Limb (tissue), 2 donors: Measurements from ENCODE around the gene MAP2.

ENCODE experiments used
- DNase-seq, 2 donors: peaks; one replicate each; pipeline ENCODE4 v3.0.0-alpha.2; 2016; ENCODE audit errors: extremely low spot score in 2 of 2

MAP2 gene

DNA sequence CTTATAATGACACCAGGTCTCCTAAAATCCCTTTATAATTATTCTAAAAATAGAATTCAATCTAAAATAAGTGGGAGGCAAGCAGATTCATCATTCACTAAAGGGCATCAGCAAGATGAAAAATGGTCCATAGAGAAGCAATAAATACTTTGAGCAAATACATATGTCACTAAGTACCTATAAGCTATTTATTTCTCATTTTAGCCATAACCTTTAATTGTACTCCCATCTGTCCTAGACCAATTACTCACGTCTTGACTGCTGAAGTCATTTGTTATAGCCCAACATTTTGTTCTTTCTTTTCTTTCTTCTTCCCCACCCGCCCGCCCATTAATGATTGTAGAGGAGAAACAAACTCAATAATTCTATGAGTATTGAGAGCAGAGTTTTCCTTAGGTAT lies 105.7 kb downstream of the MAP2 start:
- DNase-seq, result no peak

DNA sequence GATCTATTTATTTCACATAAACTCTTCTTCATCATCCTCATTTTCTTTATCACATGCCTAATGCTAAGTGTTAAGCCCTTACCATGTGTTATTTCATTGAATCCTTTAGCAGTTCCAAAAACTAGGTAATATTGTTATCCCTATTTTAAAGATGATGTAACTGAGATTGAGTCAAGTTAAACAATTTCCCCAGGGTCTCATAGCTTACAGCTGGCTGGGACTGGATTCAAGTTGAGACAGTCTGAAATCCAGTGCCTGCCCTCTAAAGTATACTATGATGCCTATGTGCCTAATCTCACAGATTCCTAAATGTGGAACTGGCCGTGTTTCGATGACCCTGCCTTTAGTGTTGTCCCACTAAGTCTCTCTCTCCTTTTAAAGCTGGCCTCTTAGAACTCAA lies 108.5 kb downstream of the MAP2 start:
- no peak for DNase-seq

DNA sequence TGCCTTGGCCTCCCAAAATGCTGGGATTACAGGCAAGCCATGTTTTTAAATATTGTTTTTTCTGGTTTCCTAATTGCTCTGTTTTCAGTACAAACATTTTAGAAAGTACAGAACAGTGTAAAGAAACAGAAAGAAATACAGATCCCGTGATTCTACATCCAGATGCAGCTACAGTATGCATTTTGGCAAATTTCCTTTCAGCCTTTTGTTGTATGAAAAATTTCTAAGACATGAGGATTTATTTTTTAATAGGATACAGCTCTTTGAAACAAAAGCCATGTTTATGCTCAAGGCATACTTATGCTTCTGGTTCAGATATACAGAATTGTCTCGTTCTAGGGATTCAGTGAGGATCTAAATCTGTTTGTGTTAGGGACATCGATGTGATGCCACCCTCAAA lies 109.5 kb downstream of the MAP2 start:
- no peak for DNase-seq

GRCh38 chr2:209534228-209534627 lies 110.4 kb downstream of the MAP2 start:
- no peak for DNase-seq

DNA sequence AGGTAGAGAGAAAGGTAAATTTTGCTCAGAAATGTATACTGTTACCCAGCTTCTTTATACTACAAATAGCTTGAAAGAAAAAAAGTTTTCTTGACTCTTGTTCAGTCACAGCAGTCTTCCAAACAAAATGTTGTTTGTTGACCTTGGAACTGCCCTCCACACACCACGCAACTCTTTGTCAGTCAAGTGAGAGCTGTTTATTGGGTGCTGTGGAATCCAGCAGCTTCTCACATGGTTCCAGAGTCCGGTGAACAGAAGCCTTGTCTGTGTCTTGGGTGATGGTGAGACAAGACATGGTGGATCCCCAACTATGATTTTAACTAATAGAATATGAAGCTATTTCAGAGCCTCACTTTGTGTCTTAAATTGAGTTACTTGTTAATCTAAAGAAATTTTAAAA lies 112.5 kb downstream of the MAP2 start:
- DNase-seq, result no peak

DNA sequence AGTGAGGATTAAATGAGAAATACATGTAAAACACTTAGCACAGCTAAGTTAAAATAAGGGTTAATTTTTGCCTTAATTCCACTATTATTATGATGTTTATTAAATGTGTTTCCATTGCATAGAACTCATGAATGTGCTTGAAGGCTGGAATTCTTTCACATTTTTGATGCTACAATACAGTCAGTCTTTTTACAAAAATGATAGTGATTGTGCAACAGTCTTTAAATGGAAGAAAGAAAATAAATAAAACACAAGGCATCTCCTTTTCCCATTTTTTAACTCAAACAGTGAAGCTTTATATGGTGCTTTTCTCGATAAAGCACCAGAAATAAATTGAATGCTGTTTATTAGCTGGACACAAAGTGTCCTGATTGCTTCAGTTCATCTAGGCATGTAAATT lies 123.9 kb downstream of the MAP2 start:
- no peak for DNase-seq

DNA sequence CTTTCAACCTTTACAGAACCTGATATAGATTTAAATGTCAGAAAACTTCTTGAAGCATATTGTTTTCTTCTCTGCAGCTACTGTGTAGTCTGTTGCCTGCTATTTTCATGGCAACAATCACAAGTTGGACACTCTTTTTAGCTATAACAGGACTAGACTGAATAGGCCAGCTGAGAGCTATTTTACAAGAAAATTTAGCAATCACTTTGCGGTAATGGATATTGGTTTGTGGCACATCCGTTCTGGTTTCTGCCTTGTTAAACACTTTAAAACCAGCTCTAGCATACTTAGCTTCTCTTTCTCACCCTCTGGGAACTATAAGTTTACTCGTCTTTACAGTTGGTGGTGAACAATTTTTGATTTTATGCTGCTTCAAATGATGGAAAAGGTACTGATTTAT lies 125.7 kb downstream of the MAP2 start:
- DNase-seq, result no peak

- no peak for DNase-seq
Measured at GRCh38 chr2:209553913-209554312, 130.1 kb downstream of the MAP2 start.

DNA sequence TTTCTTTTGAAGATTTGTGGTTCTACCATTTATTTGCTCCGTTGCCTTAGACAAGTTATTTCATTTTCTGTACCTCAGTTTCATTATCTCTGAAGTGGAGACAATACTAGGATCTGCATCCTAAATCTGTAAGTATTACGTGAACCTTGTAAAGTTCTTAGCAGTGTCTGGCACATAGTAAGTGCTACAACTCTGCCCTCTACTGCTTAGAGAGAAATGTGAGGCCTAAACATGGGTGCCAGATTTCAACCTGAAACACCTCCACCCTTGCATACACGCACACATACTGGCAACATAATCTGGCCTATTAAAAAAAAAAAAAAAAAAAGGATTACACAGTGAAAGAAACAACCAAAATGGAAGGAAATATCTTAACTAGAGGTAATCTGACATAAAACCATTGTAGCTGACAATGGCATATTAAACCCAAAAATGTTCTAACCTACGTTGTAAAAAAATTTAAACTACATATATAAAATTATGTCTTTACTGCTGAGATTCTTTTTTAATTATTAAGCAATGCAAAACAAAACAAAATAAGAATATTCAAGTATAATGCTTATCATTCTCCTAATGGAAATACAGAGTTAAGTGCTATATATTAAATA lies 132.6 kb downstream of the MAP2 start:
- no peak for DNase-seq

DNA sequence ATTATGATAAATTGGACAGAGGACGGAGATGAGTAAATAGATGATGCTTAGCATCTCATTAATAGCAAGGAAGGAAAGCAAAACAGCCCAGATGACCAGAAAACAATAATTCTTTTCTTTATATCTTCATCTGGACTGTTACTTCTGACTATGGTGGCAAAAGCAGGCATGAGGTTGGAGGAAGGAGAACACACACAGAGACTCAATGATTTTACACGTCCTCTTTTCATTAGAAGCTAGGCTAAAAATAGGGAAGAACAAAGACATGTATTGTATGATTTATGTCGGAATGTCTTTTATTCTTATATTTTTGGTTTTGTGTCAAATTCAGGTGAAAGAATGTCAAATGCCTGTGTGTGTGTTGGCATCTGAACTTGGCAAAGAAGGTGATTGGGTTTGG lies 137.1 kb downstream of the MAP2 start:
- DNase-seq, result no peak

GRCh38 chr2:209563453-209563852 lies 139.6 kb downstream of the MAP2 start:
- DNase-seq, result no peak

DNA sequence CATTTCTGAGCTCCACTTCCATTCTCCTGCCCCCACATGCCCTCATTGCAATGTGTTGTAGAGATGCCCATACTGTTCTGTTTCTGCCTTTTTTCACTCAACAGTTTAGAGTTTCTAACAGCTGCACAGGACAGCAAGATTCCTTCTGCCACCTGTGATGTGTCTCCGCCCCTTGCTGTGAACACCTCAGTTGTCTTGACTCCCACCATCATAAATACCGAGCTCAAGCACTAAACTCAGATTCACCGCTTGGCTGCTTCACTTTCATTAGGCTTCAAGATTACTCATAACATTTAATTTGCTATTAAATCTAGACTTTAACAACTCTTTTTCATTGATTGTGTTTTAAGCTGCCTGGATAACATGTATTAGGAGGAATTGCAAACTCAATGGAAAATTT lies 141.0 kb downstream of the MAP2 start:
- no peak for DNase-seq

- DNase-seq, result no peak
Measured at GRCh38 chr2:209565896-209566582, 142.2 kb downstream of the MAP2 start.

- DNase-seq, result no peak
Measured at GRCh38 chr2:209570194-209570593, 146.3 kb downstream of the MAP2 start.

DNA sequence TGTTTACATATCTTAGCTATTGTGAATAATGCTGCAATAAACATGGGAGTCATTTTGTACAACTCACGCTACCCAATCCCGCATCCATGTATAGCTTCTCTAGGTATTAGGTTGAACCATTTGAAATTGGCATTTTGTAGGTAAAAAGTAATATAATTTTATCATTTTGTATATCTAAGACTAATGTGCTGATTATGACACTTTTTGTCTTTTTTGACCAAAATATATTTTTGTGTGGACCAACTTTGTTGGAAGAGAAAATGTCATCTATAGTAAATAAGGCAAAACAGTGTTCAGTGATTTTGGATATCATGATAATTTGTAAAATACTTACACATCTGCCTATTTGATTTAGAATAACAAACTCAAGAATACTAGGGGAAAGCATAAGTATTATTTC lies 150.7 kb downstream of the MAP2 start:
- no peak for DNase-seq

DNA sequence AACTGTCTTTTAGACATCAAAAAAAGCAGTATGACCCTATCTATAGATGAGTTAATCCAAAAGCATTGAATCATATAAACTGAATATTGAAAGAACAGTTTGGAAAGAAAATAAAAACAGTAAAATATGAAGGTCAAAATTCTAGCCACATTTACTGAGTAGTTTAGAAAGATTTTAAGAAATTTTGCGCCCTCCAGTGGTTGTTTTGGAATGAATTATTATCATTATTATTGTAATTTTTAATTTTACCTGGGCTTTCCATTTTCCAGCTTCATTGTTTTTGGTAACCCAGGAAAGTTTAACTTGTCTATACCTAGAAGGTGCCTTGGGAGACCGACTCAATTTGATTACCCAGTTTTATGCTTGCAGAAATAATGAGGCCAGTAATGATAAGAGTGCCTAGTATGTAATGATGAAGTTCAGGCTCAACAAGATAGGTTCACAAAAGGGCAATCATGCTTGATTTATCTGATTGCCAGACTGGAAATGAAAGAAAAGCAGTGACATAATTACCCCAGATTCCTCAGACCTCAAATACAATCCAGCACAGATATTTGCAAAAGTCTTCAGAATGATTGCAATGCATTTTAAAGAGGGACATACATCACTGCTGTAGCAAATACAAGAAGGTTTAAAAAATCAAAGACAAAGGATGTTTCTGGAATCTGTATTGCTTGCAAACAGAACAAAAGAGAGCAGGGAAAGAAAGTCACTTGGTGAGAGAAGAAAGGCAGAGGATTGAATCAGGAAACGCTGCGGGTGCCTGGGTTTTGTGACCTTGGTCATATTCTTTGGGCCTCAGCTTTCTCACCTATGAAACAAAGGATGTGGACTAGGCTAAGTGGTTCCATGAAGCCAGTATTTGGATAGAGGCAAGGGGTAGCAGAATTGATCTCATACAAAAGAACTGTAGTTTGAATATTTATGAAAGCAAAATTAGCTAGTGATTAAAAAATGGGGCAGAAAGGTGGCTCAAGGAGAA lies 153.8 kb downstream of the MAP2 start:
- no peak for DNase-seq

DNA sequence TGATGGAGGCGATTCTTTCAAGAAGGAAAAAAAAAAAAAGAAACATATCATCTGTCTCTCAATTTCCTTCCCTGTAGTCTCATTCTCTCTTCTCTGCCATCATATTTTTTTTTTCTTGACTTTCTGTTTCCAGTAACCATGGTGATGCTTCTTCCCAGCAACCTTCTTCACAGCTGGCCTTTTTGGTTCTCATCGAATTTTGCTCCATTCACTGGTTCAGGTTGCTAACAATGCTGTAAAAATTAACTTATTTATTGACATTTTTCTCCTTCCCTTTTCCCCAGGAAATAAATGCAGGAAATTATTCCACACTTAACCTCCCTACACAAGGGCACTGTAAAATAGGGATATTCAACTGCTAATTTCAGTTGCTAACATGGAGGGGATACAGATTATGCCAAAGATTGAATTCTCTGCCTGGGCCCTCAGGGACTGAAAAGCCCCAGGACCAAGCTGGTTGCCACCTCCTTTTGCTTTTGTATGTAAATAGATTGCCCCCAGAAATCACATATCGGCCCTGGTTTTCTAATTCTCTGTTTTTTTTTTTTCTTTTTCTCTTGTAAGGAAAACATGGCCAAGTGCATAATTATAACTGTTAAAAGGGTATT lies 154.7 kb downstream of the MAP2 start:
- no peak for DNase-seq

DNA sequence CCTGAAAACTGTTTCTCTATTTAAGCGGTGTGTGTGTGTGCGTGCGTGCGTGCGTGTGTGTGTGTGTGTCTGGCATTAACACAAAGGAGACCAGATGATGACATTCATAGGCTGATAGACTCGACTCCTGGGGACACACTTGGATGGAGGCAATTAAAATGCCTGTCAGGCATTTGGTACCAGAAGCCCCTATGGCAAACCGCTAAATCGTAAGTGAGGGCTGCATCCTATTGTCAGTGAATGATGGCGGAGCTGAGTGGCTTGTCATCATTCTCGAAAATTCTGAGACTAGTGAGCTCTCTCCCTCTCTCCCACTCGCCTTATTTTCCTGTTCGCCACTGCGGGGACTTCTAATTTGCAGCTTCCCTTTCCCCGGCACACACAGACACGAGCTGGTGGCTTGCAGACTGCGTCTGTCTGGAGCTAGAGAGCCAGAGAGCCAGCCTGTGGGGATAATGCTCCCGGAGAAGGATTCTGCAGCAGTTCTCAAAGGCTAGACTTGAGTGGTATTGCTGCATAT lies 155.4 kb downstream of the MAP2 start:
- peak in 1 of 2 donors; percentile 71 for DNase-seq

GRCh38 chr2:209581040-209581439 lies 157.2 kb downstream of the MAP2 start:
- DNase-seq, result no peak

GRCh38 chr2:209582281-209582680 lies 158.4 kb downstream of the MAP2 start:
- peak in 1 of 2 donors; percentile 15 for DNase-seq

- DNase-seq, result no peak
Measured at GRCh38 chr2:209584472-209584871, 160.6 kb downstream of the MAP2 start.

- DNase-seq, result no peak
Measured at GRCh38 chr2:209584915-209585314, 161.1 kb downstream of the MAP2 start.
